HEK293 (cell line): ENCODE results near the gene CES1.
"Not testable (repeated sequence)": the region's sequence is repeated elsewhere in the genome, so short reads cannot be mapped to it uniquely, and the experiment has no call there.

Source experiments
- CTCF ChIA-PET: fragments of 350-600 bp; formaldehyde crosslinking; extraction: SDS; loops from one replicate; lab custom pipeline; 2021; ENCODE audit warnings: antibody characterized with exemption; lab: Yijun Ruan, JAX
- POLR2A ChIA-PET: fragments of 300-600 bp; formaldehyde crosslinking; extraction: SDS; loops from one replicate; lab custom pipeline; 2020; ENCODE audit warnings: antibody characterized with exemption, inconsistent platforms; lab: Yijun Ruan, JAX
- H3K27ac ChIP-seq: fragments of 200-500 bp; sonication (Bioruptor generic); 2 replicates; pipeline ENCODE4 v1.5.1; 2014; ENCODE audit warnings: low read depth, low read length, control low read depth, inconsistent platforms; ENCODE audit errors: extremely low read depth
- H3K36me3 ChIP-seq, 2 experiments: fragments of 200-500 bp in 1 of 2; sonication (Bioruptor generic) in 1 of 2; 1 replicate in 1 of 2; 2 replicates in 1 of 2; pipeline ENCODE4 v1.5.1; 2014 to 2017; ENCODE audit warnings: inconsistent platforms in 2 of 2, low read length in 2 of 2; ENCODE audit not compliant: control insufficient read depth in 2 of 2, insufficient read depth in 1 of 2
- H3K4me1 ChIP-seq: fragments of 200-500 bp; sonication (Bioruptor generic); 2 replicates; pipeline ENCODE4 v1.5.1; 2014; ENCODE audit warnings: mild to moderate bottlenecking, low read length, inconsistent platforms; ENCODE audit not compliant: control insufficient read depth, insufficient read depth
- H3K4me3 ChIP-seq: 2 replicates; pipeline ENCODE4 v1.5.1; 2011; ENCODE audit warnings: low read depth, mild to moderate bottlenecking, control low read depth, low read length, moderate library complexity
- H3K9me3 ChIP-seq: fragments of 200-500 bp; sonication (Bioruptor generic); 2 replicates; pipeline ENCODE4 v1.5.1; 2014; ENCODE audit warnings: low read depth, low read length, inconsistent platforms; ENCODE audit not compliant: control insufficient read depth, insufficient read depth
- ELK4 ChIP-seq: IDR thresholded peaks from 2 replicates; pipeline ENCODE4 v1.6.1; 2011; ENCODE audit warnings: mild to moderate bottlenecking, low read depth, low read length, borderline replicate concordance
- MZF1 ChIP-seq: fragments of 450-650 bp; formaldehyde crosslinking; IDR thresholded peaks from 2 replicates; pipeline ENCODE4 v1.5.1; 2017; ENCODE audit warnings: missing biosample characterization, missing genetic modification characterization, borderline replicate concordance
- RBAK ChIP-seq: fragments of 450-650 bp; formaldehyde crosslinking; IDR thresholded peaks from 2 replicates; pipeline ENCODE4 v1.5.1; 2016; ENCODE audit warnings: missing biosample characterization, missing genetic modification characterization
- REST ChIP-seq: fragments of 450-650 bp; formaldehyde crosslinking; IDR thresholded peaks from 2 replicates; pipeline ENCODE4 v1.5.1; 2016; ENCODE audit warnings: missing biosample characterization, missing genetic modification characterization
- SETDB1 ChIP-seq: IDR thresholded peaks from one replicate; pipeline ENCODE4 v1.6.1; 2017; ENCODE audit warnings: mild to moderate bottlenecking, low read length, moderate library complexity, mixed read lengths; ENCODE audit not compliant: insufficient read length
- TRIM28 ChIP-seq: IDR thresholded peaks from 2 replicates; pipeline ENCODE4 v1.6.1; 2011; ENCODE audit warnings: low read length, control low read depth, borderline replicate concordance
- ZBTB1 ChIP-seq: fragments of 450-650 bp; formaldehyde crosslinking; IDR thresholded peaks from 2 replicates; pipeline ENCODE4 v1.5.1; 2016; ENCODE audit warnings: missing biosample characterization, missing genetic modification characterization
- ZFP37 ChIP-seq: fragments of 450-650 bp; formaldehyde crosslinking; IDR thresholded peaks from 2 replicates; pipeline ENCODE4 v1.5.1; 2016; ENCODE audit warnings: missing biosample characterization, missing genetic modification characterization
- ZNF211 ChIP-seq: fragments of 450-650 bp; formaldehyde crosslinking; IDR thresholded peaks from 2 replicates; pipeline ENCODE4 v1.5.1; 2016; ENCODE audit warnings: low read depth, missing biosample characterization, missing genetic modification characterization
- ZNF266 ChIP-seq: fragments of 450-650 bp; formaldehyde crosslinking; IDR thresholded peaks from 2 replicates; pipeline ENCODE4 v1.5.1; 2016; ENCODE audit warnings: missing biosample characterization, missing genetic modification characterization, low read depth
- ZNF426 ChIP-seq: fragments of 450-650 bp; formaldehyde crosslinking; IDR thresholded peaks from 2 replicates; pipeline ENCODE4 v1.5.1; 2017; ENCODE audit warnings: missing biosample characterization, missing genetic modification characterization, mild to moderate bottlenecking, inconsistent platforms, moderate library complexity
- ZNF521 ChIP-seq: fragments of 450-650 bp; formaldehyde crosslinking; IDR thresholded peaks from 2 replicates; pipeline ENCODE4 v1.5.1; 2017; ENCODE audit warnings: missing biosample characterization, mild to moderate bottlenecking, missing genetic modification characterization
- ZNF600 ChIP-seq: fragments of 450-650 bp; formaldehyde crosslinking; IDR thresholded peaks from 2 replicates; pipeline ENCODE4 v1.5.1; 2016; ENCODE audit warnings: missing biosample characterization, missing genetic modification characterization
- ZNF704 ChIP-seq: fragments of 450-650 bp; formaldehyde crosslinking; IDR thresholded peaks from 2 replicates; pipeline ENCODE4 v1.5.1; 2016; ENCODE audit warnings: missing biosample characterization, missing genetic modification characterization
- ZSCAN5A ChIP-seq: fragments of 450-650 bp; formaldehyde crosslinking; IDR thresholded peaks from 2 replicates; pipeline ENCODE4 v1.5.1; 2016; ENCODE audit warnings: missing biosample characterization, missing genetic modification characterization

The CES1 gene

GRCh38 chr16:55756963-55757362, 75.9 kb downstream of the CES1 start (continued):
- no peak for TF ChIP-seq ZNF704 (tag by site-specific recombination)

GRCh38 chr16:55754056-55754455, 78.8 kb downstream of the CES1 start:
- ChIA-PET CTCF (no interaction called here), POLR2A (no interaction called here)
- no peaks in the 10 kb centered on the region for H3K36me3 ChIP-seq
- H3K4me1 ChIP-seq = no peaks in the 10 kb centered on the region
- TF ChIP-seq MZF1 (tag by site-specific recombination) = no peak
- TF ChIP-seq ELK4 = no peak
- TF ChIP-seq ZSCAN5A (tag by site-specific recombination) = no peak
- TF ChIP-seq ZNF266 (tag by site-specific recombination) = no peak
- TF ChIP-seq TRIM28 = no peak
- TF ChIP-seq ZNF211 (tag by site-specific recombination) = no peak
- no peak for TF ChIP-seq ZNF521 (tag by site-specific recombination)
- no peak for TF ChIP-seq REST (tag by site-specific recombination)
- TF ChIP-seq ZBTB1 (tag by site-specific recombination) = no peak
- no peak for TF ChIP-seq ZNF426 (tag by site-specific recombination)
- no peak for TF ChIP-seq RBAK (tag by site-specific recombination)
- TF ChIP-seq ZNF600 (tag by site-specific recombination) = no peak
- no peak for TF ChIP-seq ZFP37
- no peaks in the 10 kb centered on the region for H3K9me3 ChIP-seq
- H3K4me3 ChIP-seq = no peak overlapping the region
- H3K27ac ChIP-seq = no peak overlapping the region

GRCh38 chr16:55753145-55753631, 79.7 kb downstream of the CES1 start:
- peak; percentile 65 for TF ChIP-seq SETDB1

More at GRCh38 chr16:55753145-55753631, 79.7 kb downstream of the CES1 start:
- H3K4me1 ChIP-seq, H3K36me3 ChIP-seq, H3K4me3 ChIP-seq, H3K27ac ChIP-seq, POLR2A ChIA-PET, H3K9me3 ChIP-seq: not testable (repeated sequence)
- CTCF ChIA-PET = interaction anchor here (0.7 kb wide), 1 partner anchor 180 kb away, joined by 3 read pairs; no protein-coding TSS in a partner anchor
